PC-3 (cell line): ENCODE data around the gene SAMD13. TPM values are rescaled to one million over a fixed set of nuclear protein-coding genes. Genes with fewer than 3 reads are reported as not detected.

Source experiments
- ATAC-seq: fragments of 200-7000 bp; cut with Tn5 transposase; 2 replicates; pipeline ENCODE4 v1.9.1; 2020; ENCODE audit warnings: mild to moderate bottlenecking, moderate library complexity
- BruUV-seq: library from RNA; stranded (reverse); fragments of 400-500 nt; replicated peaks from 2 replicates; lab custom pipeline; 2021; lab: Mats Ljungman, UMichigan
- CTCF ChIA-PET: fragments of 300-600 bp; sonication (Branson Sonifier 250); formaldehyde crosslinking; loops from one replicate; lab custom pipeline; 2022; ENCODE audit warnings: antibody characterized with exemption; lab: Charles Lee
- POLR2A ChIA-PET: fragments of 300-600 bp; sonication (Branson Sonifier 250); formaldehyde crosslinking; loops from one replicate; lab custom pipeline; 2022; ENCODE audit warnings: antibody characterized with exemption; ENCODE audit not compliant: unreplicated experiment; lab: Charles Lee
- DNase-seq: peaks from one replicate; pipeline ENCODE4 v3.0.0-alpha.2; 2015
- H2AFZ ChIP-seq: fragments of 300-600 bp; sonication (generic); 2 replicates; pipeline ENCODE4 v1.6.0; 2016; ENCODE audit warnings: antibody characterized with exemption, low read length
- H3F3A ChIP-seq: fragments of 300-600 bp; sonication (generic); one replicate; pipeline ENCODE4 v1.6.0; 2017; ENCODE audit warnings: antibody characterized with exemption, low read length, control low read depth, mild to moderate bottlenecking; ENCODE audit not compliant: unreplicated experiment
- H3K27ac ChIP-seq: fragments of 300-600 bp; sonication (generic); 2 replicates; pipeline ENCODE4 v1.5.1; 2016; ENCODE audit warnings: mild to moderate bottlenecking, low read length
- H3K27me3 ChIP-seq: fragments of 300-600 bp; sonication (generic); 2 replicates; pipeline ENCODE4 v1.6.1; 2016; ENCODE audit warnings: low read length, mixed read lengths
- H3K36me3 ChIP-seq: fragments of 300-600 bp; sonication (generic); 2 replicates; pipeline ENCODE4 v1.6.1; 2016; ENCODE audit warnings: low read depth, mixed run types, low read length, mixed read lengths
- H3K4me1 ChIP-seq: fragments of 300-600 bp; sonication (generic); 2 replicates; pipeline ENCODE4 v1.5.1; 2016; ENCODE audit warnings: low read length; ENCODE audit not compliant: insufficient read depth
- H3K4me2 ChIP-seq: fragments of 300-600 bp; sonication (generic); 2 replicates; pipeline ENCODE4 v1.6.0; 2016; ENCODE audit warnings: low read length
- H3K4me3 ChIP-seq: fragments of 300-600 bp; sonication (generic); 2 replicates; pipeline ENCODE4 v1.5.1; 2016; ENCODE audit warnings: mild to moderate bottlenecking, low read length, mixed read lengths
- H3K79me2 ChIP-seq: fragments of 300-600 bp; sonication (generic); 2 replicates; pipeline ENCODE4 v1.6.1; 2017; ENCODE audit warnings: low read length, mixed read lengths
- H3K9ac ChIP-seq: fragments of 300-600 bp; sonication (generic); 2 replicates; pipeline ENCODE4 v1.6.0; 2016; ENCODE audit warnings: mild to moderate bottlenecking, low read length
- H3K9me2 ChIP-seq: fragments of 300-600 bp; sonication (generic); replicated peaks from 2 replicates; pipeline ENCODE4 v1.6.1; 2016; ENCODE audit warnings: mixed run types, low read length, mixed read lengths
- H3K9me3 ChIP-seq: fragments of 300-600 bp; sonication (generic); 2 replicates; pipeline ENCODE4 v1.6.1; 2016; ENCODE audit warnings: low read length, mixed read lengths
- H4K20me1 ChIP-seq: fragments of 300-600 bp; sonication (generic); 2 replicates; pipeline ENCODE4 v1.6.1; 2016; ENCODE audit warnings: low read length, mixed read lengths
- CTCF ChIP-seq: fragments of 300-600 bp; sonication (generic); conservative IDR thresholded peaks from 2 replicates; pipeline ENCODE4 v1.5.1; 2017; ENCODE audit warnings: antibody characterized with exemption, low read depth, mild to moderate bottlenecking, low read length
- EZH2 ChIP-seq: fragments of 300-600 bp; sonication (generic); IDR thresholded peaks from one replicate; pipeline ENCODE4 v1.6.1; 2017; ENCODE audit warnings: antibody characterized with exemption, mild to moderate bottlenecking, low read length; ENCODE audit not compliant: unreplicated experiment
- EZH2phosphoT487 ChIP-seq: fragments of 300-600 bp; sonication (generic); IDR thresholded peaks from 2 replicates; pipeline ENCODE4 v1.6.1; 2018; ENCODE audit warnings: mild to moderate bottlenecking, antibody characterized with exemption, low read length, borderline replicate concordance
- intact Hi-C: fragments of 100-400 bp; cut with micrococcal nuclease; formaldehyde crosslinking; loops from 2 replicates; pipeline ENCODE4 v1.9.0; 2023
- total RNA-seq: library from RNA; depleted of rRNA; stranded (reverse); fragments of >200 nt; gene quantifications from 2 replicates; pipeline ENCODE4 v1.2.3, GENCODE V29; 2014

The SAMD13 gene
- total RNA-seq, 1 experiment from 2014 or later = 1.1 TPM

DNA sequence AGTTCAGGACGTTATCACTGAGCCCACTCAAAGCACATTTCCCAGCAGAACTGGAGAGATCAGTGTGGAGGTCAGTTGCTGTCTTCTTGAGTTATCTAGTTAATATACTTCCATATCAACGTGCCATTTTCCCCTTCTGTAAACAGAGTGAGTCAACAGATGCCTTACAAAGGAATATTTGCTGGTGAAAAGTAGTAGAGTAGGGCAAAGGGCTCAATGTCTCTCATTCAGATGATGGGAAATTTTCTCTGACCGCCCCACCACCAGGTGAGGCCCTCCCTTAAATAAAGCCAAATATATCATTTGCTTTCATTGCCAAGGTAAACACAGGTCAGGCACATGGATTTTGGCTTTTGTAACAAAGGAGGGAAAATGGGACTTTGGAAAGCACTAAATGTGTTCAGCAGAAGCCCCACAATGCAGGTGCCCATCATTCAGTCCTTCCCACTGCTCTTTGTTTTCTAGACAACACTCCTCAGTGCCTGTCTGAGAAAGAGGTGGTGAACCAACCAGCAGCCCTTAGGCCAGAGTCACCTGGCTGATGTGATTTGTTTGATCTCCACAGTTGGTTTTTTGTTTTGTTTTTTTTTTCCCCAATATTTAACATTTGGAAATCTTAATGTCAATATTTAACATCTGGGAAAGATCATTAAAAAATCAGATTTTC, 40.5 kb upstream of the SAMD13 start:
- CTCF ChIA-PET = no interaction called here
- H3F3A ChIP-seq = no peaks in the 10 kb centered on the region
- no peak overlapping the region for H3K4me3 ChIP-seq
- DNase-seq (peak; percentile 83), ATAC-seq (peak; percentile 92)
- peak overlapping the region; percentile 74 for H3K9ac ChIP-seq
- intact Hi-C loops = no loop called here
- H4K20me1 ChIP-seq = no peaks in the 10 kb centered on the region
- no peaks in the 10 kb centered on the region for H3K79me2 ChIP-seq
- peak overlapping the region; percentile 27; the same call in 1 of the 2 replicates for H2AFZ ChIP-seq
- no peaks in the 10 kb centered on the region for H3K27me3 ChIP-seq
- no peaks in the 10 kb centered on the region for H3K9me2 ChIP-seq
- H3K27ac ChIP-seq = peak overlapping the region; percentile 95
- no TSS peak for BruUV-seq
- H3K4me2 ChIP-seq = peak overlapping the region; percentile 43
- peaks cover 18% of the 10 kb centered on the region for H3K4me1 ChIP-seq
- POLR2A ChIA-PET = no interaction called here
- no peaks in the 10 kb centered on the region for H3K36me3 ChIP-seq
- H3K9me3 ChIP-seq = no peaks in the 10 kb centered on the region
- TF ChIP-seq EZH2 (no peak), EZH2phosphoT487 (no peak), CTCF (no peak)

DNA sequence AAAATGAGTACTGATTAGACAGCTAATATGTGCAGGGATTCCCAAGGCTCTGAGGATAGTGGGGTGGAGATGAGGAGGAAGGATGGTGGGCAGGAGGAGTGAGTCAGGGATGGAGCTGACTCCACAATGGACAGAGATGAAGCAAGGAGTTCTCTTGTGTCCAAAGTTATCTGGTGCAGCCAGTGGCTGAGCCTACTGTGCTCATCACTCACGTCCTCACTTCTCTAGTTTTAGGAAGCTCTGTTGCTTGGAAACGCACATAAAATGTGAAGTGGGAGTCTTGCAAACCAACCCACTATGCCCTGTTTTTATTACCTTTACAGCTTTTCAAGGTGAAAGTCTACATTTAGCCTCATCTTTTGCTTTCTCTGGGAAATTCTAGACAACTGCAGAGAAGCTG, 36.5 kb upstream of the SAMD13 start:
- Histone ChIP-seq H3K79me2 (no peaks in the 10 kb centered on the region), H3F3A (no peaks in the 10 kb centered on the region), H3K9me2 (no peaks in the 10 kb centered on the region), H3K4me3 (no peak overlapping the region), H4K20me1 (no peaks in the 10 kb centered on the region), H2AFZ (no peak overlapping the region), H3K9me3 (no peaks in the 10 kb centered on the region), H3K27ac (no peak overlapping the region), H3K4me2 (no peak overlapping the region), H3K9ac (no peak overlapping the region), H3K36me3 (no peaks in the 10 kb centered on the region), H3K27me3 (no peaks in the 10 kb centered on the region), H3K4me1 (peaks cover 17% of the 10 kb centered on the region)
- POLR2A ChIA-PET = no interaction called here
- intact Hi-C loops = no loop called here
- BruUV-seq = no TSS peak
- DNase-seq (no peak), ATAC-seq (no peak)
- TF ChIP-seq CTCF = no peak
- TF ChIP-seq EZH2 = no peak
- TF ChIP-seq EZH2phosphoT487 = no peak
- CTCF ChIA-PET = no interaction called here

- no peaks in the 10 kb centered on the region for H3K9me2 ChIP-seq
- no peak for DNase-seq
- no peak for ATAC-seq
- intact Hi-C loops = no loop called here
- H3K9ac ChIP-seq = no peak overlapping the region
- H3K9me3 ChIP-seq = no peaks in the 10 kb centered on the region
- H2AFZ ChIP-seq = no peak overlapping the region
- no peak for TF ChIP-seq CTCF
- no peak for TF ChIP-seq EZH2
- no peak for TF ChIP-seq EZH2phosphoT487
- no peaks in the 10 kb centered on the region for H3F3A ChIP-seq
- no peaks in the 10 kb centered on the region for H4K20me1 ChIP-seq
- no peak overlapping the region for H3K27ac ChIP-seq
- H3K27me3 ChIP-seq = no peaks in the 10 kb centered on the region
- ChIA-PET CTCF (no interaction called here), POLR2A (no interaction called here)
- H3K4me3 ChIP-seq = no peak overlapping the region
- no peaks in the 10 kb centered on the region for H3K36me3 ChIP-seq
- H3K79me2 ChIP-seq = no peaks in the 10 kb centered on the region
- no peak overlapping the region for H3K4me2 ChIP-seq
- peaks cover 8% of the 10 kb centered on the region for H3K4me1 ChIP-seq
- BruUV-seq = no TSS peak
Observed at GRCh38 chr1:84265867-84266266, 35.6 kb upstream of the SAMD13 start.
